Adrenal gland (tissue), 12 donors: ENCODE data around the gene FABP1. TPM values are rescaled to one million over a fixed set of nuclear protein-coding genes. Genes with fewer than 3 reads are reported as not detected.

Experiments used
- DNase-seq, 7 donors: peaks; one replicate each; pipeline ENCODE4 v3.0.0-alpha.2; 2019 to 2020
- H3K27ac ChIP-seq, 5 donors: fragments of 200-600 bp; sonication (generic) in 4 of 5; 1 replicate in 3 of 5; 2 replicates in 2 of 5; pipeline versions ENCODE4 v1.5.1 to v1.8.0; 2016 to 2020; ENCODE audit warnings: mild to moderate bottlenecking in 1 of 5
- H3K27me3 ChIP-seq: fragments of 200-600 bp; 2 replicates; pipeline ENCODE4 v1.8.0; 2021
- H3K36me3 ChIP-seq, 2 donors: fragments of 200-600 bp; replicated peaks in 1 of 2; 1 replicate in 1 of 2; 2 replicates in 1 of 2; pipeline versions ENCODE4 v1.5.1 to v1.8.0; 2018 to 2022
- H3K4me1 ChIP-seq, 2 donors: fragments of 200-600 bp; replicated peaks in 1 of 2; 1 replicate in 1 of 2; 2 replicates in 1 of 2; pipeline versions ENCODE4 v1.5.1 to v1.8.0; 2018 to 2021
- H3K4me3 ChIP-seq, 4 donors: fragments of 200-600 bp; sonication (generic) in 3 of 4; one replicate each; pipeline ENCODE4 v1.5.1; 2016 to 2018
- H3K9me3 ChIP-seq, 3 donors: fragments of 200-600 bp; sonication (generic) in 1 of 3; replicated peaks in 1 of 3; 1 replicate in 2 of 3; 2 replicates in 1 of 3; pipeline versions ENCODE4 v1.5.1 to v1.8.0; 2016 to 2021
- POLR2A ChIP-seq, 2 donors: fragments of 450-650 bp; IDR thresholded peaks; one replicate each; pipeline ENCODE4 v1.6.1; 2017; ENCODE audit warnings: antibody characterized with exemption in 2 of 2, mild to moderate bottlenecking in 2 of 2, moderate library complexity in 1 of 2
- WGBS, 4 donors: extraction: QIAGEN DNeasy Blood & Tissue Kit in 2 of 4; methylation state at CpG; one replicate each; pipeline versions ENCODE4 v1.1.5 to v1.1.7; 2013 to 2017; 5-methylcytosine and 5-hydroxymethylcytosine counted together
- intact Hi-C, 2 donors: fragments of 100-400 bp; cut with DNase I; formaldehyde crosslinking; loops; one replicate each; pipeline versions ENCODE4 v1.14.1 to v1.15.0; 2022 to 2023
- polyA plus RNA-seq, 3 donors: library from polyadenylated mRNA; stranded (reverse); fragments of 200-250 nt in 2 of 3; fragments of 350-450 nt in 1 of 3; fragmentation: Illumina TruSeq in 1 of 3; extraction: RNeasy Lipid Tissue Mini Kit (QIAGEN cat#74804) in 1 of 3; gene quantifications; one replicate each; pipeline ENCODE4 v1.2.3, GENCODE V29; 2013 to 2014
- total RNA-seq, 9 donors: library from RNA; depleted of rRNA in 4 of 9; stranded (reverse); fragments of >200 nt in 4 of 9; fragments of 120-200 nt in 1 of 9; fragmentation: NEBNext Ultra II Directional in 1 of 9; extraction: Animal tissue kit (Norgen Biotek cat#: 25700) in 1 of 9; gene quantifications; one replicate each; pipeline versions ENCODE4 v1.1.0 to v1.2.4, GENCODE V29; 2013 to 2023
- TF ChIP-seq, protein P1 (sequence below), 6 experiments: fragments of 450-650 bp in 4 of 6; fragments of 200-600 bp in 2 of 6; sonication (generic) in 1 of 6; IDR thresholded peaks; 1 replicate in 5 of 6; 2 replicates in 1 of 6; pipeline versions ENCODE4 v1.5.1 to v1.8.0; 2016 to 2021; ENCODE audit warnings: antibody characterized with exemption in 6 of 6, mild to moderate bottlenecking in 2 of 6, moderate library complexity in 1 of 6
- donor health status: healthy with polysubstance abuse.
- donor health status: Bipolar disorder and iron deficiency.
- donor health status: DM: yes; HTN: yes; CAD: no.
- donor health status: DM: no; HTN: no; CAD: no.
- donor health status: DM: no; HTN: no; CAD: no.
- donor health status: DM: yes; HTN: yes; CAD: no.

The FABP1 gene
- total and polyA plus RNA-seq, 12 donors = 0.43 to 4.9 (median 1.0) TPM; not detected in 7

DNA sequence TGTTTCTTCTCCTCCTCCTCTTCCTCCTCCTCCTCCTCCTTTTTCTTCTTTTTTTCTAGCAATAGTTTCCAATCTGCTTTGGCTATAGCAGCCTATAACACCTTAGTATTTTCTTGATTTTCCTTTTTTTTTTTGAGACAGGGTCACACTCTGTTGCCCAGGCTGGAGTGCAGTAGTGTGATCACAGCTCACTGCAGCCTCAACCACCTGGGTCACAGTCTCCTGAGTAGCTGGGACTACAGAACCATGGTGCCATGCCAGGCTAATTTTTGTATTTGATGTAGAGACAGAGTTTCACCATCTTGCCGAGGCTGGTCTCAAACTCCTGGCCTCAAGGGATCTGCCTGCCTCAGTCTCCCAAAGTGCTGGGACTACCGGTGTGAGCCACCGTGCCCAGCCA lies 31.6 kb upstream of the FABP1 start:
- Histone ChIP-seq H3K9me3 (no peaks in the 10 kb centered on the region), H3K4me1 (no peaks in the 10 kb centered on the region), H3K4me3 (no peak overlapping the region), H3K27ac (no peak overlapping the region), H3K36me3 (no peaks in the 10 kb centered on the region), H3K27me3 (no peaks in the 10 kb centered on the region)
- 40 to 75% (median 72%) methylated on average over 2 to 3 of the region's 3 CpGs for WGBS, 4 donors
- DNase-seq = no peak
- intact Hi-C loops = no loop called here
- no peak for TF ChIP-seq POLR2A (IDR thresholded peaks at IDR 0.05)
- TF ChIP-seq, protein P1, sequence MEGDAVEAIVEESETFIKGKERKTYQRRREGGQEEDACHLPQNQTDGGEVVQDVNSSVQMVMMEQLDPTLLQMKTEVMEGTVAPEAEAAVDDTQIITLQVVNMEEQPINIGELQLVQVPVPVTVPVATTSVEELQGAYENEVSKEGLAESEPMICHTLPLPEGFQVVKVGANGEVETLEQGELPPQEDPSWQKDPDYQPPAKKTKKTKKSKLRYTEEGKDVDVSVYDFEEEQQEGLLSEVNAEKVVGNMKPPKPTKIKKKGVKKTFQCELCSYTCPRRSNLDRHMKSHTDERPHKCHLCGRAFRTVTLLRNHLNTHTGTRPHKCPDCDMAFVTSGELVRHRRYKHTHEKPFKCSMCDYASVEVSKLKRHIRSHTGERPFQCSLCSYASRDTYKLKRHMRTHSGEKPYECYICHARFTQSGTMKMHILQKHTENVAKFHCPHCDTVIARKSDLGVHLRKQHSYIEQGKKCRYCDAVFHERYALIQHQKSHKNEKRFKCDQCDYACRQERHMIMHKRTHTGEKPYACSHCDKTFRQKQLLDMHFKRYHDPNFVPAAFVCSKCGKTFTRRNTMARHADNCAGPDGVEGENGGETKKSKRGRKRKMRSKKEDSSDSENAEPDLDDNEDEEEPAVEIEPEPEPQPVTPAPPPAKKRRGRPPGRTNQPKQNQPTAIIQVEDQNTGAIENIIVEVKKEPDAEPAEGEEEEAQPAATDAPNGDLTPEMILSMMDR (IDR thresholded peaks at IDR 0.05) = no peak

DNA sequence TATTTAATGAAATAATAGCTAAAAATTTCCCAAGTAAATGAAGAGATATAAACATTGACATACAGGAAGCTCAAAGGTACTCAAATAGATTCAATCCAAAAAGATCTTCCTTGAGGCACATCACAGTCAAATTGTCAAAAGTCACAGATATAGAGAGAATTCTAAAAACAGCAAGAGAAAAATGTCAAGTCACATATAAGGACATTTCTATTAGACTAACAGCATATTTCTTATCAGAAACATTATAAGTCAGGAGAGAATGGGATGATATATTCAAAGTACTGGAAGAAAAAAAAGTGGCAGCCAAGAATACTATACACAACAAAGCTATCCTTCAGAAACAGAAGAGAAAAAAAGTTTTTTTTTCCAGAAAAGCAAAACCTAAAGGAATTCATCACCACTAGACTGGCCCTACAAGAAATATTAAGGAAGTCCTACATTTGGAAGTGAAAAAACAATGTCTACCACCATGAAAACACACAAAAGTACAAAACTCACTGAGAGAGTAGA lies 21.1 kb upstream of the FABP1 start:
- no peak overlapping the region for H3K4me3 ChIP-seq
- no peak for DNase-seq
- peaks cover 0 to 11% (median 8%) of the 10 kb centered on the region in 3 donors for H3K9me3 ChIP-seq
- no peaks in the 10 kb centered on the region for H3K4me1 ChIP-seq
- no peak for TF ChIP-seq POLR2A (IDR thresholded peaks at IDR 0.05)
- TF ChIP-seq, protein P1 (IDR thresholded peaks at IDR 0.05) = no peak
- H3K27me3 ChIP-seq = no peaks in the 10 kb centered on the region
- intact Hi-C loops = no loop called here
- no peaks in the 10 kb centered on the region for H3K36me3 ChIP-seq
- H3K27ac ChIP-seq = no peak overlapping the region

DNA sequence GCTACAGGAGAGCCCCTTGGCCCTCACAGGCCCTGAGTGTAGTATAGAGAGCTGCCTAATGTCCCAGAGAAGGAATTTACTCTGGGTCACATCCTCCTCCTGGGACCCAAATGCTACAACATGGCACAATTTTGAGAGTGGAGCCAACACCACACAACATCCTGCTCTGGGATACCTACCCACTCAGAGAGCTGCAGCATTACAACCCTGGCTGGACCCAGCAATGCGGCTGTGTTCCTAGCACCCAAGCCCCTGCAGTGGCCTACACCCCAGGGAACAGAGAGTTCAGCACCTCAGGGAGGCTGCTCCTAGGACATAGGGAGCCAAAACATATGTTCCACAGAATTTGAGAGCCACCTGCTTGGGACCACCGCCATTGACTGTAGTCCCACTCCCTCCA lies 19.3 kb upstream of the FABP1 start:
- WGBS, 4 donors = 86 to 95% (median 93%) methylated on average over 2 of the region's 2 CpGs

DNA sequence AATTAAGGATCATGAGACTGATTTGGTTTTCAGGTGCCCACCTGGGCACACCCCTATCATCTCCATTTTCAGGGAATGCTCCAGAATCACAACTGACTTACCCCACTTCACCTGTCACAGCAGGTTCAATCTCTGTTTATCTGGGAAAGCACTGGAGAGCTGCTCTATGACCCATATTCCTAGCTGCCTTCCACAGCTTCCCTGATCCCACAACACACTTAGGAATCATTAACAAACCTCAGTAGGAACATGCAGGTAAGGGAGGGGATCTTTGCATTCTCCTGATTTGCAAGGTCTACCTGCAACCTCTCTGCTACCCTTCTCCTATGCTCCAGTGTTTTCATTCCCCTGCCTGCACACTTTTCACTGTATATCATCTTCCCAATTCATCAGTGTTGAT lies 18.7 kb upstream of the FABP1 start:
- Histone ChIP-seq H3K4me1 (no peaks in the 10 kb centered on the region), H3K36me3 (no peaks in the 10 kb centered on the region), H3K27me3 (no peaks in the 10 kb centered on the region), H3K9me3 (peaks cover 0 to 11% (median 8%) of the 10 kb centered on the region in 3 donors), H3K4me3 (no peak overlapping the region), H3K27ac (no peak overlapping the region)
- intact Hi-C loops = no loop called here
- no peak for TF ChIP-seq POLR2A (IDR thresholded peaks at IDR 0.05)
- TF ChIP-seq, protein P1 (IDR thresholded peaks at IDR 0.05) = no peak
- DNase-seq = no peak

More for the DNA sequence above, 19.3 kb upstream of the FABP1 start:
- Histone ChIP-seq H3K4me1 (no peaks in the 10 kb centered on the region), H3K36me3 (no peaks in the 10 kb centered on the region), H3K9me3 (peaks cover 0 to 11% (median 8%) of the 10 kb centered on the region in 3 donors), H3K4me3 (no peak overlapping the region), H3K27ac (no peak overlapping the region), H3K27me3 (no peaks in the 10 kb centered on the region)
- DNase-seq = no peak
- TF ChIP-seq, protein P1 (IDR thresholded peaks at IDR 0.05) = no peak
- TF ChIP-seq POLR2A (IDR thresholded peaks at IDR 0.05) = no peak
- intact Hi-C loops = no loop called here
